ENCODE results near the gene HOXC6. TPM values are rescaled to one million over a fixed set of nuclear protein-coding genes. Genes with fewer than 3 reads are reported as not detected.

The HOXC6 gene
- total and polyA plus RNA-seq, 9 of the 15 experiments (the other 6 are each of a cell fraction or from before 2014, with no cell fraction given) = 0.06 to 4.0 (median 1.4) TPM

- TF ChIP-seq ATF4 (CRISPR knock-in tag; IDR thresholded peaks at IDR 0.05) (no peak), ZBTB8A (IDR thresholded peaks at IDR 0.05; ENCODE audit: partially characterized antibody) (no peak), ZNF668 (CRISPR knock-in tag; IDR thresholded peaks at IDR 0.05) (no peak), PHF8 (IDR thresholded peaks at IDR 0.05; ENCODE audit: borderline replicate concordance, low read length) (peak; percentile 34; the same call in 1 of the 2 replicates), PYGO2 (tag; IDR thresholded peaks at IDR 0.05) (no peak), SRSF3 (IDR thresholded peaks at IDR 0.05; ENCODE audit: insufficient read depth, low read length) (no peak), ZNF79 (CRISPR knock-in tag; IDR thresholded peaks at IDR 0.05; ENCODE audit: low read depth) (no peak), CUX1 (CRISPR knock-in tag; IDR thresholded peaks at IDR 0.05) (no peak), ZNF253 (CRISPR knock-in tag; conservative IDR thresholded peaks at IDR 0.05) (no peak), NFE2 (IDR thresholded peaks at IDR 0.05; ENCODE audit: low read depth) (no peak), ZHX1 (conservative IDR thresholded peaks at IDR 0.05; ENCODE audit: low read length) (no peak), NUFIP1 (IDR thresholded peaks at IDR 0.05; ENCODE audit: partially characterized antibody) (peak; percentile 80), PKNOX1 (IDR thresholded peaks at IDR 0.05) (no peak), GATA2 (CRISPR knock-in tag; IDR thresholded peaks at IDR 0.05) (no peak), NONO (IDR thresholded peaks at IDR 0.05; ENCODE audit: low read depth in 2 of 2, low read length in 1 of 2) (no peak), KDM1A (IDR thresholded peaks at IDR 0.05) (peak in 1 of 2 experiments; percentile 48; a peak in 1 of 4 replicates), ZNF780A (CRISPR knock-in tag; IDR thresholded peaks at IDR 0.05) (no peak)
Measured at GRCh38 chr12:53994264-53995001, 33.8 kb upstream of the HOXC6 start (continued).
